KMS-11 (cell line): Measurements from ENCODE around the gene CRHR2.

ENCODE experiments used
- H2AFZ ChIP-seq: fragments of 200-600 bp; sonication (generic); 2 replicates; pipeline ENCODE4 v1.6.1; 2016; ENCODE audit warnings: antibody characterized with exemption, mixed run types, low read depth
- H3K27ac ChIP-seq: fragments of 200-600 bp; sonication (generic); 2 replicates; pipeline ENCODE4 v1.6.1; 2016; ENCODE audit warnings: mild to moderate bottlenecking, mixed run types
- H3K27me3 ChIP-seq: fragments of 200-600 bp; sonication (generic); 2 replicates; pipeline ENCODE4 v1.6.1; 2017; ENCODE audit warnings: mild to moderate bottlenecking, low read depth, mixed run types, moderate library complexity; ENCODE audit not compliant: insufficient read depth
- H3K36me3 ChIP-seq: fragments of 200-600 bp; sonication (generic); 2 replicates; pipeline ENCODE4 v1.6.1; 2017; ENCODE audit warnings: mild to moderate bottlenecking, mixed run types; ENCODE audit not compliant: insufficient read depth
- H3K4me1 ChIP-seq: fragments of 200-600 bp; sonication (generic); 2 replicates; pipeline ENCODE4 v1.6.1; 2016; ENCODE audit warnings: mild to moderate bottlenecking, low read depth, mixed run types; ENCODE audit not compliant: poor library complexity, severe bottlenecking
- H3K4me2 ChIP-seq: fragments of 200-600 bp; sonication (generic); 2 replicates; pipeline ENCODE4 v1.7.0; 2016; ENCODE audit warnings: mild to moderate bottlenecking, mixed run types
- H3K4me3 ChIP-seq: fragments of 200-600 bp; sonication (generic); IDR thresholded peaks from 2 replicates; pipeline ENCODE4 v1.6.1; 2017; ENCODE audit warnings: low read depth, low read length, mixed read lengths; ENCODE audit not compliant: insufficient read depth
- H3K79me2 ChIP-seq: fragments of 200-600 bp; sonication (generic); 2 replicates; pipeline ENCODE4 v1.6.1; 2016; ENCODE audit warnings: low read depth, mixed run types; ENCODE audit not compliant: insufficient read depth
- H3K9ac ChIP-seq: fragments of 200-600 bp; sonication (generic); 2 replicates; pipeline ENCODE4 v1.6.1; 2016; ENCODE audit warnings: mild to moderate bottlenecking, mixed run types
- H4K20me1 ChIP-seq: fragments of 200-600 bp; sonication (generic); 2 replicates; pipeline ENCODE4 v1.6.1; 2016; ENCODE audit warnings: mild to moderate bottlenecking, mixed run types; ENCODE audit not compliant: insufficient read depth
- TF ChIP-seq, protein P1 (sequence below): fragments of 200-600 bp; sonication (generic); conservative IDR thresholded peaks from 2 replicates; pipeline ENCODE4 v1.6.1; 2017; ENCODE audit warnings: low read depth, mild to moderate bottlenecking, antibody characterized with exemption, low read length, moderate library complexity, mixed read lengths

Gene CRHR2

DNA sequence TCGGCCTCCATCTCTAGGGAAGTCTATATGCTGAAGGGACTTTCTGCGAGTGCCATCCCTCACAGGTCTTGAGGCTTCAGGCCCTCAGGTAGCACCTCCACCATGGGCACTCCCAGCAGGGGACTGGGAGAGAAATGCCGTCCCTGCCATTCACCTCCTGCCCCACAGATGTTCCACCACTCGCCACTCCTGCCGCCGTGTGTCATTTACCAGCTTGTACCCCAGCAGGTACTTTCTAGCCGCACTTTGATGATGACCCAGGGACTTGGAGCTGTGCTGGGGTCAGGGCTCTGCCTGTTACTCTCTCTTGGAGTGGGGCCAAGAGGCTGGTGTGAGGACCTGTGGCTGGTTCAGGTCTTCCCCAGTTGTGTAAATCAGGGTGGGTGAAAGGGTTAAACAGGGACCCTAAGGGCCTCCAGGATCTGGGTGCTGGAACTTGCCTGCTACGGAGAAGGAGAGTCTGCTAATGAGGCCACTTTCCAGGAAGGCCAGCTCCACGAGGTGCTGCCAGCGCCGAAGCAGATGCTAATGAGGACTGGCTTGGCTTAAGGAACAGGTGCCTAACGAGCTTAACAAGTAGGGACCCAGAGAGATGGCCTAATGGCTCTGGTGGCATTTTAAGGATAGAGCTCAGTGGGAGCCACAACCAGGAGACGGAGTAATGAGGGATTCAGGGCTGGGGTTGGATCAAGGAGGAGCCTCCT lies 32.4 kb downstream of the CRHR2 start:
- Histone ChIP-seq H3K4me2 (no peak overlapping the region), H3K4me1 (no peaks in the 10 kb centered on the region), H3K79me2 (no peaks in the 10 kb centered on the region), H3K4me3 (no peak overlapping the region), H3K27ac (no peak overlapping the region), H2AFZ (no peak overlapping the region), H3K9ac (no peak overlapping the region), H4K20me1 (no peaks in the 10 kb centered on the region), H3K27me3 (no peaks in the 10 kb centered on the region), H3K36me3 (no peaks in the 10 kb centered on the region)
- TF ChIP-seq, protein P1, sequence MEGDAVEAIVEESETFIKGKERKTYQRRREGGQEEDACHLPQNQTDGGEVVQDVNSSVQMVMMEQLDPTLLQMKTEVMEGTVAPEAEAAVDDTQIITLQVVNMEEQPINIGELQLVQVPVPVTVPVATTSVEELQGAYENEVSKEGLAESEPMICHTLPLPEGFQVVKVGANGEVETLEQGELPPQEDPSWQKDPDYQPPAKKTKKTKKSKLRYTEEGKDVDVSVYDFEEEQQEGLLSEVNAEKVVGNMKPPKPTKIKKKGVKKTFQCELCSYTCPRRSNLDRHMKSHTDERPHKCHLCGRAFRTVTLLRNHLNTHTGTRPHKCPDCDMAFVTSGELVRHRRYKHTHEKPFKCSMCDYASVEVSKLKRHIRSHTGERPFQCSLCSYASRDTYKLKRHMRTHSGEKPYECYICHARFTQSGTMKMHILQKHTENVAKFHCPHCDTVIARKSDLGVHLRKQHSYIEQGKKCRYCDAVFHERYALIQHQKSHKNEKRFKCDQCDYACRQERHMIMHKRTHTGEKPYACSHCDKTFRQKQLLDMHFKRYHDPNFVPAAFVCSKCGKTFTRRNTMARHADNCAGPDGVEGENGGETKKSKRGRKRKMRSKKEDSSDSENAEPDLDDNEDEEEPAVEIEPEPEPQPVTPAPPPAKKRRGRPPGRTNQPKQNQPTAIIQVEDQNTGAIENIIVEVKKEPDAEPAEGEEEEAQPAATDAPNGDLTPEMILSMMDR, result no peak

DNA sequence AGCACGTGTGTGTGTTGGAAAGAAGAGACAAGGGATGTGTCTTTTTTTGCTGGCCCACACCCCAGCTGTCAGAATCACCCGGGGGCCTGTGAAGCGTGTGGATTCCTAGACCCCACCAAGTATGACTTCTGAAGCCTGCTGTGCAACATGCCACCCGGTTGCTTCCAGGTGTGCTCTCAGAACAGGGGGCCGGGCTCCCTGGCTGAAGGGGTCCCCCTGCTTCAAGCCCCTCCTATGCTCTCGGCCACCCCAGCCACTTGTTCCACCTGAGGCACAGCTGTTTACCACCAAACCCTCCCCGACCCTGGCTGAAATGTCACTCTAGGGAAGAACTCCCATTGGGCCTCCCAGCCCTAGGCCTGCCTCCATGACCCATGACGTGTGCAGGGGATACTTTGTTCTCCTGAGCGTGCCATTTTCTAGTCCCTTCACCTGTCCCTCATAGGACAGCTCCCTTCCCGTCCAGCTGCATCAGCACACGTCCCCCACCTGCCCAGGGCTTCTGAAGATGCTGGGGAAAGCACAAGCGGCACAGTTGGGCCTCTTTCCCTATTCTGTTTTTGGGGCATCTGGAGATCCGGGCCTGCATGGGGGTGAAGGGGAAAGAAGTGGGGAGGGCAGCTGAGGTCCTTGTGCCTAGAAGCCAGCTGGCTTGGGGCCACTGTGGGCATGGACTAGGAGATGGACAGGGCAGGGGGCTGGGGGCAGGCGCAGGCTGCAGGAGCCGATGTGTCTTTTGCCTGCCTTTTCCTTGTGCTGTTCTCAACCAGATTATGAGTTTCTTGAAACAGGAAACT lies 33.3 kb downstream of the CRHR2 start:
- no peaks in the 10 kb centered on the region for H3K36me3 ChIP-seq
- TF ChIP-seq, protein P1, result no peak
- no peak overlapping the region for H3K4me2 ChIP-seq
- no peaks in the 10 kb centered on the region for H3K27me3 ChIP-seq
- no peak overlapping the region for H3K27ac ChIP-seq
- no peaks in the 10 kb centered on the region for H4K20me1 ChIP-seq
- H2AFZ ChIP-seq, result no peak overlapping the region
- no peaks in the 10 kb centered on the region for H3K4me1 ChIP-seq
- no peak overlapping the region for H3K4me3 ChIP-seq
- H3K9ac ChIP-seq, result no peak overlapping the region
- H3K79me2 ChIP-seq, result no peaks in the 10 kb centered on the region

DNA sequence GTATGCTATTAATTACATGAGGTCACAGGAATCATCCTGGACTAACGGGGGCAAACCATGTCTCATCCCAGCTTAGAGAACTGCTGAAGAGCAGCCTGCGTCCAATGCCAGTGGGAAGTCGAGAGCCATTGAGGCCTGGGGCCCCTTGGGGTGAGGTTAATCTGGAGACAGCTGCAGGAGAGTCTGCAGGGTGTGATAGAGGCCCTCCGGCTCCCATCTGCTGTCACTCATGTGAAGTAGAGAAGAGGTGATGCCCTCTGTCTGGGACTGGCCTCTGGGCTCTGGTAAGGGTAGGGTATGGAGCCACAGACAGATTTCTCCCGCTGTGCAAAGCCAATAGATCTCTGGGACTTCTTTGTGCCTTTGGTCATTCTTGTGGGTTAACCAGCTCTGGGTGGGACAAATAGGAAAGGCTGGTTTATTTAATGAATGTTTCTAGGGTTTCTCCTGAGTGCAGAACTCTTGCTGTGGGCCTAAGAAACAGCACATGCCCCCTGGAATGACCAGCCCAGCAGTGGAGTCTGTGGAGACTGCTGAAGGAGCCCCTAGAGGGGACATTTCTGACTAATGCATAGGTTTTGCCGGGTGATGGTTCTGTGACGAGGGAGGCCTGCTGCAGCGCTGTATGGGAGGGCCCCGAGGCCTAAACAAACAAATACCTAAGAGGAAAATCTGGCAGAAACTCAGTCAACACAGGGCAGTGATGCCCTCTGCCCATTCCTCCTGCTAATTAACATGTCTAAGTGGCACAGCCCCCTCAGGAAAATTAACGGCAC lies 34.5 kb downstream of the CRHR2 start:
- Histone ChIP-seq H2AFZ (no peak overlapping the region), H3K27me3 (no peaks in the 10 kb centered on the region), H3K4me3 (no peak overlapping the region), H3K4me1 (no peaks in the 10 kb centered on the region), H4K20me1 (no peaks in the 10 kb centered on the region), H3K79me2 (no peaks in the 10 kb centered on the region), H3K36me3 (no peaks in the 10 kb centered on the region), H3K4me2 (no peak overlapping the region), H3K9ac (no peak overlapping the region), H3K27ac (no peak overlapping the region)
- TF ChIP-seq, protein P1, result no peak

DNA sequence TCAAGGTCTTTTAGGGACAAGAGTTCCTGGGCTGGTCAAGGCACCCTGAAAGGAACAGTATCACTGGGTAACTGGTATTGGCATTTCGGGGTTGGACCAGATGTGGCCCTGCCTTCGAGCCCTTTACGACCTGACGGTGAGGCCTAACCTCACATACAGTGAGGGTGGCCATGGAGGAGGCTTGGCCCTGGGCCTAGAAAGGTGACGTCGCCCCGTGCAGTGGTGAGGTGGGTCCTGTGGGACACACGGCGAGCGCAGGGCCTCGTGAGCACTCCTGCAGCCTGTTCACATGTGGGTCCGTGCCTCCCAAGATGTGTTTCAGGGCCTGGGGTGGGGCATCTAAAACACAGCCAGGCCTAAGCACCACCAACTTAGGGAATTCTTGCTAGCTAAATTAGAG lies 36.1 kb downstream of the CRHR2 start:
- Histone ChIP-seq H2AFZ (no peak overlapping the region), H3K9ac (no peak overlapping the region), H3K27me3 (no peaks in the 10 kb centered on the region), H3K4me3 (no peak overlapping the region), H3K36me3 (no peaks in the 10 kb centered on the region), H3K4me2 (no peak overlapping the region), H3K27ac (no peak overlapping the region), H3K4me1 (no peaks in the 10 kb centered on the region), H4K20me1 (no peaks in the 10 kb centered on the region), H3K79me2 (no peaks in the 10 kb centered on the region)
- TF ChIP-seq, protein P1, result no peak
